ENCODE data around the gene ASB12.

Gene ASB12

DNA sequence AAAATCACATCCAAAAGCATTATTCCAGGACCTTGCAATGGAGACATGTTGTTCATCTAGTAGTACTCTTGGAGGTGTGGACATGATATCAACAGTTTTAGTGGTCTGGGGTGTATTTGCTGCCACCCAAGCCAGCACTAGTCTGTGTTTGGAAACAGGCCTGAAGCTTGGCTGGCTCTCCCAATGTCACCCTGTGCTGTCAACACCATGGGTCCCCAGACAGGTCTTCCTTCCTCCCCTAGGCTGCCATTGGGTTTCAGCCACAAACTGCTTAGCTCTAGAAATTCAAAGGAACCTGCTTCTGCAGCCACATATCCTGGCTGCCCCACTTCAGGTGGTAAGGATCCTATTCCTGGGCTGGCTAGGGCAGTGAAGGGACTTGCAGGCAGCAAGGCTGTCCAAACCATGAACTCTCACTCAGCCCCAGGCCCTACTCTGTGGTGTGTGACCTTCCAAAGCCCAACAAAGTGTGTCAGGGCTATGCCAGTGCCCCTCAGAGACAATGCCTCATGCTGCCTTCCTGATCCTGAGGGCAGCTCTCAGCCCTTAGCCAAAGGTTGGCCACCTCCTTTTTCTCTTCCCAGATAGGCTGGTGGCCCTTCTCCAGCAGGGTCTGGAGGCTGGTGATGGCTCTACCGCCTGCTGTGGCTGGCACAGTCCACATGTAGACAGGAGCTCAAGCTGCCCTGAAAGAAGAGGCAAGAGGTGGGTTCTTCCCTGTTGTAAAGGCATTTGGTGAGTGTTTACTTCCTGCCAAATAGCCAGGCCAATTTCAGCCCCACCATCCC is 43.2 kb downstream of the ASB12 start:
- DNase-seq: no peak

DNA sequence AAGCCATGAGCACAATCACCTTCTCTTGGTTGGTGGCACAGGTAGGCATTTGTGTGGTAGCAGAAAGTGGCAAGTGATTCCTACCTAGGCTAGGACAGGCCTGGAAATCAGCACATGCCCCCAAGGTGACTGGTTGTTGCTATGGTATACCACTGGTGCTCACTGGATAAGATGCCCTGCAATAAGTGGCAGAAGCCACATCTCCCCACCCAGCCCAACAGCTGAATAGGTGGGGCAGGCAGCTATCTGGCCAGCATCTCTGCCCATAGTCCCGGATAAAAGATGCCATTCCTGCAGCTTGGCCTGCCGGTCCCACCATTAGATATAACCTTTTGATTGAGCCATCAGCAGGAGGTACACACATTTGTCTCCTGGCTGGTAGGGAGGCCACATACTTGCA is 46.0 kb downstream of the ASB12 start:
- no peak for DNase-seq

DNA sequence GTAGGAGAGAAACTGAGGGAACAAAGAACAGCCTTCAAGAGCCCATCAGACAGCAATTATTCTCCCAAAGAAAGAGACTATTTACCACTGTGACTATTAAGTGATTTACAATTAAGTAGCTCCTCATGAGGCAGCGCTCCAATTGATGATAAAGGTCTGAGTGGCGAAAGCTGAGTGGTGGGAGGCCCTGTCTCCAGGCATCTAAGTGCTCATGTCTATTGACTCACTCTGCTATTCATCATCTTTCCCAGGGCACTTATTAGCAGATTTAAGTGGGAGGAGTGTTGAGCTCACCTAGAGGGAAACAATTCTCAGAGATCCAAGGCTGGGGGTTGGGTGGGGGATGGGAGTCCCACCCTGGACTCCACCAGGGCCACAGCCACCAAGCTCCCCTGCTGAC is 48.2 kb downstream of the ASB12 start:
- no peak for DNase-seq

DNA sequence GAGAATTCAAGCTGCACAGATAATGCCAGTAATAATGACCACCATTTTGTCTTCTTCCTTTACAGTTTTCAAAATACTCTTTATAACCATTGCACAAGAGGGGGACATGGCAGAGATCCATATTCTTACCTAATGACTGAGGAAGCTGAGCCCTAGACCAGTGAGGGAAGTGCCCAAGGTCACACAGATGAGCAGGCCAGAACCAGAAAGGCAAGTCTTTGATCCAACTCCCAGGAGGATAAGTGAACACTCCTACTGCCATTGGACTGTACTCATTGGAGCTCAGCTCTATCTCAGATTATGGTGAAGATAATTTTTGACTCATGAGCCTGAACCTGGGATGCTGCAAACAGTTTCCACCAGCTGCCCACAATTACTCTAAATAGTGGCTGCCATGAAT is 53.5 kb downstream of the ASB12 start:
- no peak for DNase-seq

Data from hypothalamus (tissue), 51 donors.